ENCODE data around the gene BROX.

Gene BROX

GRCh38 chr1:222716393-222716792 is 4.0 kb downstream of the BROX start:
- Histone ChIP-seq H3K4me1 (no peaks in the 10 kb centered on the region), H3K4me3 (ENCODE audit: low read depth, low read length) (no peak overlapping the region), H3K36me3 (peaks cover 11% of the 10 kb centered on the region), H3K27me3 (no peaks in the 10 kb centered on the region), H3K9me3 (no peaks in the 10 kb centered on the region)
- DNase-seq = no peak
- TF ChIP-seq CTCF (IDR thresholded peaks at IDR 0.05; ENCODE audit: low read depth, low read length) = no peak

DNA sequence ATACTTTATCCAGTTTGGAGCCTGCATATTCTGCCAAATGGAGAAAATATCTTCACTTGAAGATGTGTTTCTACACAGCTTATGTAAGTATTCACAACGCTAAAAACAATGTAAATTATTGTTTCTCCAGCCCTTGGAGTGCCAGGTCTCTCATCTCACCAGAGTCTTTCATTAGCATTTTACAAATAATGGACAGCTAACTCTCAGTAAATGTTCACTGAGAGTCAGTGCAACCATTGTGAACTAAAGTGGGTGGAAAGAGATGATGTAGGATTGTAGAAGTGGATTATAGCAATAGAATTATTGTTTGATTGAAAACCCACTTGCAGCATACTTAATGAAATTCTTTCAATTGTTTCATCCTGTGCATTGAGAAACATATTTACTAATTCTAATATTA is 16.4 kb downstream of the BROX start:
- Histone ChIP-seq H3K4me1 (no peaks in the 10 kb centered on the region), H3K9me3 (no peaks in the 10 kb centered on the region), H3K4me3 (ENCODE audit: low read depth, low read length) (no peak overlapping the region), H3K27me3 (no peaks in the 10 kb centered on the region), H3K36me3 (peaks cover 18% of the 10 kb centered on the region)
- TF ChIP-seq CTCF (IDR thresholded peaks at IDR 0.05; ENCODE audit: low read depth, low read length) = no peak
- no peak for DNase-seq

- peaks cover 18% of the 10 kb centered on the region for H3K36me3 ChIP-seq
- H3K9me3 ChIP-seq = no peaks in the 10 kb centered on the region
- no peak for TF ChIP-seq CTCF (IDR thresholded peaks at IDR 0.05; ENCODE audit: low read depth, low read length)
- H3K4me1 ChIP-seq = no peaks in the 10 kb centered on the region
- DNase-seq = no peak
- H3K27me3 ChIP-seq = no peaks in the 10 kb centered on the region
- no peak overlapping the region for H3K4me3 ChIP-seq (ENCODE audit: low read depth, low read length)
Measured at GRCh38 chr1:222730866-222731265, 18.5 kb downstream of the BROX start.

GRCh38 chr1:222732216-222733159 is 20.1 kb downstream of the BROX start:
- Histone ChIP-seq H3K27me3 (no peaks in the 10 kb centered on the region), H3K9me3 (no peaks in the 10 kb centered on the region), H3K4me3 (ENCODE audit: low read depth, low read length) (no peak overlapping the region), H3K36me3 (peaks cover 9% of the 10 kb centered on the region), H3K4me1 (no peaks in the 10 kb centered on the region)
- DNase-seq = no peak
- no peak for TF ChIP-seq CTCF (IDR thresholded peaks at IDR 0.05; ENCODE audit: low read depth, low read length)

DNA sequence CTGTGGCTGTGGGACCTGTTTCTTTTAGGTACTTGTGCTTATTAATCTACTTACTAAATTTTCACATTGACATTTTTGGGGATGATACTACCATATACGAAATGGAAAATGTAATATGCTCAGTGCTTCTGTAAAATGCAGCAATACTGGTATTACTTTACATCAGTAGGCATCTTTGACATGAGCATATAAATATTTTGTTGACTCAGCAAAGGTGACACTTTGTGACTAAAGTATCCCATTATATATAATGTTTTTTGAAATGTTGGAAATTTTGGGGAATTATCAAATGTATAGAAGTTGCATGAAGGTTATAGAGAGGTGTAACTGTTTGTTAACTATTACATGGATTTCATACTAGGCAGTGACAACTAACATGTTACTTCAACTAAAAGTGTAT is 22.4 kb downstream of the BROX start:
- H3K27me3 ChIP-seq = no peaks in the 10 kb centered on the region
- DNase-seq = no peak
- no peaks in the 10 kb centered on the region for H3K4me1 ChIP-seq
- no peak overlapping the region for H3K4me3 ChIP-seq (ENCODE audit: low read depth, low read length)
- peaks cover 9% of the 10 kb centered on the region for H3K36me3 ChIP-seq
- TF ChIP-seq CTCF (IDR thresholded peaks at IDR 0.05; ENCODE audit: low read depth, low read length) = no peak
- no peaks in the 10 kb centered on the region for H3K9me3 ChIP-seq

GRCh38 chr1:222736470-222736869 is 24.1 kb downstream of the BROX start:
- no peak for TF ChIP-seq CTCF (IDR thresholded peaks at IDR 0.05; ENCODE audit: low read depth, low read length)
- Histone ChIP-seq H3K36me3 (peaks cover 5% of the 10 kb centered on the region; the same call in 1 of the 2 replicates), H3K27me3 (no peaks in the 10 kb centered on the region), H3K4me3 (ENCODE audit: low read depth, low read length) (no peak overlapping the region), H3K9me3 (no peaks in the 10 kb centered on the region), H3K4me1 (no peaks in the 10 kb centered on the region)
- no peak for DNase-seq

Data from BE2C (cell line).